HCT116 (cell line): Measurements from ENCODE around the gene MPP4. TPM values are rescaled to one million over a fixed set of nuclear protein-coding genes. Genes with fewer than 3 reads are reported as not detected.
A peak's percentile ranks its signal among the peaks of the same experiment; 100 is the strongest.

ENCODE experiments used
- ATAC-seq: fragments of 200-7000 bp; cut with Tn5 transposase; 2 replicates; pipeline ENCODE4 v1.9.1; 2020; ENCODE audit warnings: mild to moderate bottlenecking, moderate library complexity
- BruUV-seq: library from RNA; stranded (reverse); fragments of 400-500 nt; replicated peaks from 2 replicates; lab custom pipeline; 2021; lab: Mats Ljungman, UMichigan
- CTCF ChIA-PET: fragments of 300-600 bp; sonication (Branson Sonifier 250); formaldehyde crosslinking; loops from one replicate; lab custom pipeline; 2021; ENCODE audit warnings: antibody characterized with exemption; lab: Charles Lee
- POLR2A ChIA-PET: fragments of 300-600, 350-600 bp; sonication (Branson Sonifier 250); formaldehyde crosslinking; loops from one replicate; lab custom pipeline; 2021; ENCODE audit warnings: antibody characterized with exemption; lab: Charles Lee
- RAD21 ChIA-PET, 2 experiments: fragments of 300-600 bp; sonication (Branson Sonifier 250); formaldehyde crosslinking; loops; one replicate each; lab custom pipeline; 2023; ENCODE audit warnings: low total read pairs in 2 of 2; ENCODE audit not compliant: uncharacterized antibody in 2 of 2, unreplicated experiment in 2 of 2, low non-redundant PET in 1 of 2; lab: Charles Lee
- DNase-seq: peaks from one replicate; pipeline ENCODE4 v3.0.0-alpha.2; 2010; ENCODE audit warnings: low read depth, low spot score
- H2AFZ ChIP-seq: fragments of 200-600 bp; shearing (Covaris generic), sonication (generic); 2 replicates; pipeline ENCODE4 v1.6.1; 2017; ENCODE audit warnings: low read depth, mixed run types, mixed read lengths, antibody characterized with exemption, low read length; ENCODE audit not compliant: poor library complexity, severe bottlenecking
- H3K27ac ChIP-seq: 2 replicates; pipeline ENCODE4 v1.5.1; 2012; ENCODE audit warnings: low read depth, low read length
- H3K27me3 ChIP-seq: fragments of 200-600 bp; sonication (generic); 2 replicates; pipeline ENCODE4 v1.6.1; 2016; ENCODE audit warnings: mixed run types, low read length, mixed read lengths; ENCODE audit not compliant: insufficient read depth
- H3K36me3 ChIP-seq, 2 experiments: fragments of 200-500 bp in 1 of 2; fragments of 200-600 bp in 1 of 2; sonication (Bioruptor generic) in 1 of 2; sonication (generic) in 1 of 2; 2 replicates each; pipeline versions ENCODE4 v1.5.1 to v1.6.1; 2014 to 2016; ENCODE audit warnings: low read length in 2 of 2, inconsistent platforms in 1 of 2, mixed read lengths in 1 of 2, mixed run types in 1 of 2; ENCODE audit not compliant: insufficient read depth in 2 of 2, control insufficient read depth in 1 of 2
- H3K4me1 ChIP-seq, 2 experiments: fragments of 200-600 bp in 1 of 2; sonication (generic) in 1 of 2; 2 replicates each; pipeline versions ENCODE4 v1.5.1 to v1.6.1; 2012 to 2017; ENCODE audit warnings: low read length in 2 of 2, inconsistent platforms in 1 of 2, mild to moderate bottlenecking in 1 of 2, mixed read lengths in 1 of 2, mixed run types in 1 of 2, moderate library complexity in 1 of 2; ENCODE audit not compliant: insufficient read depth in 2 of 2, control insufficient read depth in 1 of 2
- H3K4me2 ChIP-seq: fragments of 200-600 bp; sonication (generic); 2 replicates; pipeline ENCODE4 v1.6.1; 2017; ENCODE audit warnings: mixed run types, low read length, mixed read lengths
- H3K4me3 ChIP-seq, 2 experiments: fragments of 200-600 bp in 1 of 2; sonication (generic) in 1 of 2; replicated peaks in 1 of 2; 2 replicates each; pipeline ENCODE4 v1.5.1; 2011 to 2016; ENCODE audit warnings: low read length in 2 of 2, control low read depth in 1 of 2, low read depth in 1 of 2, mild to moderate bottlenecking in 1 of 2, mixed read lengths in 1 of 2, mixed run types in 1 of 2
- H3K79me2 ChIP-seq: fragments of 200-600 bp; sonication (generic); 2 replicates; pipeline ENCODE4 v1.6.1; 2017; ENCODE audit warnings: mild to moderate bottlenecking, mixed run types, low read length, moderate library complexity, mixed read lengths; ENCODE audit not compliant: insufficient read depth
- H3K9ac ChIP-seq: fragments of 200-600 bp; sonication (generic); 2 replicates; pipeline ENCODE4 v1.6.1; 2016; ENCODE audit warnings: low read length, mixed read lengths
- H3K9me2 ChIP-seq: fragments of 200-600 bp; sonication (generic), shearing (Covaris generic); 2 replicates; pipeline ENCODE4 v1.6.1; 2017; ENCODE audit warnings: mixed run types, mild to moderate bottlenecking, moderate library complexity; ENCODE audit not compliant: insufficient read depth
- H3K9me3 ChIP-seq, 2 experiments: fragments of 200-500 bp in 1 of 2; fragments of 200-600 bp in 1 of 2; sonication (Bioruptor generic) in 1 of 2; sonication (generic) in 1 of 2; 2 replicates each; pipeline ENCODE4 v1.6.1; 2014 to 2017; ENCODE audit warnings: low read length in 2 of 2, mixed read lengths in 2 of 2, inconsistent platforms in 1 of 2, low read depth in 1 of 2, mild to moderate bottlenecking in 1 of 2, mixed run types in 1 of 2, moderate library complexity in 1 of 2; ENCODE audit not compliant: control insufficient read depth in 1 of 2, insufficient read depth in 1 of 2
- H4K20me1 ChIP-seq: fragments of 200-600 bp; sonication (generic), shearing (Covaris generic); 2 replicates; pipeline ENCODE4 v1.6.1; 2017; ENCODE audit warnings: mixed run types, mild to moderate bottlenecking, moderate library complexity; ENCODE audit not compliant: insufficient read depth
- CEBPB ChIP-seq: IDR thresholded peaks from 2 replicates; pipeline ENCODE4 v1.6.1; 2012; ENCODE audit warnings: low read depth
- ELF1 ChIP-seq: IDR thresholded peaks from 2 replicates; pipeline ENCODE4 v1.6.1; 2012; ENCODE audit warnings: low read depth, borderline replicate concordance
- EZH2 ChIP-seq: fragments of 200-600 bp; sonication (generic); IDR thresholded peaks from 2 replicates; pipeline ENCODE4 v1.6.1; 2017; ENCODE audit warnings: antibody characterized with exemption, mixed run types
- JUND ChIP-seq: IDR thresholded peaks from 2 replicates; pipeline ENCODE4 v1.6.1; 2012
- RAD21 ChIP-seq: IDR thresholded peaks from 2 replicates; pipeline ENCODE4 v1.6.1; 2012; ENCODE audit warnings: low read depth, mild to moderate bottlenecking
- ZFX ChIP-seq: fragments of 450-650 bp; IDR thresholded peaks from 2 replicates; pipeline ENCODE4 v1.6.1; 2017
- intact Hi-C: fragments of 100-400 bp; cut with micrococcal nuclease; formaldehyde crosslinking; loops from 2 replicates; pipeline ENCODE4 v1.10.0; 2022
- total RNA-seq: library from RNA; stranded (reverse); gene quantifications from one replicate; pipeline ENCODE4 v1.2.1, GENCODE V29; 2021; ENCODE audit not compliant: unreplicated experiment
- TF ChIP-seq, protein P1 (sequence below), 3 experiments: fragments of 200-600 bp in 1 of 3; sonication (generic) in 1 of 3; IDR thresholded peaks in 2 of 3; conservative IDR thresholded peaks in 1 of 3; 2 replicates each; pipeline ENCODE4 v1.5.1; 2012 to 2017; ENCODE audit warnings: low read depth in 2 of 3, low read length in 2 of 3, antibody characterized with exemption in 1 of 3, borderline replicate concordance in 1 of 3, control low read depth in 1 of 3, mild to moderate bottlenecking in 1 of 3, mixed read lengths in 1 of 3, mixed run types in 1 of 3, moderate library complexity in 1 of 3; ENCODE audit not compliant: insufficient read depth in 1 of 3

MPP4 gene
- total RNA-seq, 1 experiment from 2014 or later = 0.32 TPM

DNA sequence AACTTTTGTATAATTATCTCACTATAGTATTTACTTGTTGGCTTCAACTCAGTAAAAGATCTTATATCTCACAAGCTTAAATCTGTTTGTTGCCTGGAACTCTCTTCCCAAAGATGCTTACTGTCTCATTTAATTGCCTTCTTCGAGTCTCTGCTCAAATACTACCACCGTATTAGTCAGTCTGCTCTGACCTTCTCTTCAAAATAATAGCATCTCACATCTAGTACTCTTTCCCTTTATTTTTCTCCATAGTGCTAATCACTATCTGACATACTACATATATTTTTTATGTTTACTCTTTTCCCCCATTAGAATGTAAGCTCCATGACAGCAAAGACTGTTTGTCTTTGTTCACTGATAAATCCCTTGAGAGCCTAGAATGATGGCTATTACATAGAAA lies 10.6 kb upstream of the MPP4 start:
- CTCF ChIA-PET = interaction anchor here (0.6 kb wide), 1 partner anchor 347 kb away, joined by 3 read pairs; no protein-coding TSS in a partner anchor

DNA sequence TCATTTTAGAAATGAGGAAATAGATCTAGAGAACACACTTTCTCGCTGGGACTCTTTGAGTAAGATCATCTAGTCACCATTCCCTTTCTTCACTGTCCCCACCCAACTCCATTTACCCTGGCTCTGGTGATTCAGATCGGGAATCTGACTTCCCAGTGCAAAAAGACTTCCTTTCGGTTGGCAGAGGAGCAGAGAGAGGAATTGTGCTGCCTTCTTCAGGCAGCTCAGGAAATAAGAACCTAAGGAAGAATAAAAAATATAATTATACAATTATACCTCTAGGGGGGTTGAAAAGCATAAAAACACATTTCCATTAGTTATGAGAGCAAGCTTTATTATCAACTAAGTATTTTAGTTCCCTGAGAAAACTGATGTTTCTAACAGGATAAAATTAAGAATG lies 9.3 kb upstream of the MPP4 start:
- ATAC-seq (no peak), DNase-seq (no peak)
- no peak overlapping the region for H3K4me2 ChIP-seq
- CTCF ChIA-PET = no interaction called here
- no peak overlapping the region for H3K27ac ChIP-seq
- intact Hi-C loops = no loop called here
- peaks cover 0 to 17% of the 10 kb centered on the region in 2 experiments; a peak in 2 of 4 replicates for H3K36me3 ChIP-seq
- no peaks in the 10 kb centered on the region for H4K20me1 ChIP-seq
- H2AFZ ChIP-seq = no peak overlapping the region
- no peak overlapping the region for H3K4me3 ChIP-seq
- H3K9ac ChIP-seq = no peak overlapping the region
- RAD21 ChIA-PET = no interaction called here
- H3K79me2 ChIP-seq = no peaks in the 10 kb centered on the region
- TF ChIP-seq, protein P1, sequence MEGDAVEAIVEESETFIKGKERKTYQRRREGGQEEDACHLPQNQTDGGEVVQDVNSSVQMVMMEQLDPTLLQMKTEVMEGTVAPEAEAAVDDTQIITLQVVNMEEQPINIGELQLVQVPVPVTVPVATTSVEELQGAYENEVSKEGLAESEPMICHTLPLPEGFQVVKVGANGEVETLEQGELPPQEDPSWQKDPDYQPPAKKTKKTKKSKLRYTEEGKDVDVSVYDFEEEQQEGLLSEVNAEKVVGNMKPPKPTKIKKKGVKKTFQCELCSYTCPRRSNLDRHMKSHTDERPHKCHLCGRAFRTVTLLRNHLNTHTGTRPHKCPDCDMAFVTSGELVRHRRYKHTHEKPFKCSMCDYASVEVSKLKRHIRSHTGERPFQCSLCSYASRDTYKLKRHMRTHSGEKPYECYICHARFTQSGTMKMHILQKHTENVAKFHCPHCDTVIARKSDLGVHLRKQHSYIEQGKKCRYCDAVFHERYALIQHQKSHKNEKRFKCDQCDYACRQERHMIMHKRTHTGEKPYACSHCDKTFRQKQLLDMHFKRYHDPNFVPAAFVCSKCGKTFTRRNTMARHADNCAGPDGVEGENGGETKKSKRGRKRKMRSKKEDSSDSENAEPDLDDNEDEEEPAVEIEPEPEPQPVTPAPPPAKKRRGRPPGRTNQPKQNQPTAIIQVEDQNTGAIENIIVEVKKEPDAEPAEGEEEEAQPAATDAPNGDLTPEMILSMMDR (IDR thresholded peaks at IDR 0.05 in 2 of 3, conservative IDR thresholded peaks at IDR 0.05 in 1 of 3; ENCODE audit: borderline replicate concordance in 1 of 3, insufficient read depth in 1 of 3, low read depth in 2 of 3, low read length in 2 of 3) = peak in 1 of 3 experiments; percentile 28; a peak in 1 of 6 replicates
- TF ChIP-seq ZFX (no peak), RAD21 (peak; percentile 35; the same call in 1 of the 2 replicates), ELF1 (no peak)
- TF ChIP-seq, all 23 proteins: peak for 2
- Histone ChIP-seq H3K4me1 (no peaks in the 10 kb centered on the region), H3K9me2 (no peaks in the 10 kb centered on the region), H3K27me3 (no peaks in the 10 kb centered on the region), H3K9me3 (no peaks in the 10 kb centered on the region)
- no TSS peak for BruUV-seq
- POLR2A ChIA-PET = no interaction called here

More for the DNA sequence above, 10.6 kb upstream of the MPP4 start:
- Histone ChIP-seq H3K79me2 (no peaks in the 10 kb centered on the region), H3K9ac (no peak overlapping the region), H3K9me2 (no peaks in the 10 kb centered on the region), H3K9me3 (no peaks in the 10 kb centered on the region), H3K4me1 (no peaks in the 10 kb centered on the region), H3K36me3 (peaks cover 3 to 13% of the 10 kb centered on the region in 2 experiments; a peak in 3 of 4 replicates), H3K4me2 (no peak overlapping the region), H3K27me3 (no peaks in the 10 kb centered on the region), H3K27ac (no peak overlapping the region), H4K20me1 (no peaks in the 10 kb centered on the region), H3K4me3 (no peak overlapping the region), H2AFZ (no peak overlapping the region)
- RAD21 ChIA-PET = no interaction called here
- no TSS peak for BruUV-seq
- ATAC-seq (no peak), DNase-seq (no peak)
- POLR2A ChIA-PET = interaction anchor here (1.0 kb wide), 1 partner anchor 10 kb away, joined by 3 read pairs; the partner anchor contains the start of gene MPP4
- TF ChIP-seq EZH2 (no peak), JUND (no peak), RAD21 (no peak), CEBPB (no peak)
- intact Hi-C loops = no loop called here
